Kidney epithelial cell (primary cell): Measurements from ENCODE around the gene EXOC3L4. TPM values are rescaled to one million over a fixed set of nuclear protein-coding genes. Genes with fewer than 3 reads are reported as not detected.

Experiments
- DNase-seq: peaks from one replicate; pipeline ENCODE4 v3.0.0-alpha.2; 2010; ENCODE audit warnings: low read depth
- H3K27me3 ChIP-seq: 2 replicates; pipeline ENCODE4 v1.6.0; 2011; ENCODE audit warnings: low read length; ENCODE audit not compliant: control insufficient read depth, insufficient read depth
- H3K36me3 ChIP-seq: 2 replicates; pipeline ENCODE4 v1.5.1; 2011; ENCODE audit warnings: low read length; ENCODE audit not compliant: control insufficient read depth, insufficient read depth
- H3K4me3 ChIP-seq: 2 replicates; pipeline ENCODE4 v1.5.1; 2011; ENCODE audit warnings: low read depth, mild to moderate bottlenecking, control low read depth, low read length
- total RNA-seq: library from RNA; depleted of rRNA; stranded (reverse); fragments of >200 nt; gene quantifications from 2 replicates; pipeline ENCODE4 v1.2.3, GENCODE V29; 2015
- TF ChIP-seq, protein P1 (sequence below): IDR thresholded peaks from 2 replicates; pipeline ENCODE4 v1.5.1; 2011; ENCODE audit warnings: mild to moderate bottlenecking, moderate library complexity, low read length, control low read depth, inconsistent platforms; ENCODE audit not compliant: insufficient read depth, poor library complexity, severe bottlenecking

Gene EXOC3L4
- total RNA-seq, 1 donor from 2014 or later: 0.46 TPM

- Histone ChIP-seq H3K4me3 (no peak overlapping the region), H3K36me3 (no peaks in the 10 kb centered on the region), H3K27me3 (peaks cover 27% of the 10 kb centered on the region)
- TF ChIP-seq, protein P1, sequence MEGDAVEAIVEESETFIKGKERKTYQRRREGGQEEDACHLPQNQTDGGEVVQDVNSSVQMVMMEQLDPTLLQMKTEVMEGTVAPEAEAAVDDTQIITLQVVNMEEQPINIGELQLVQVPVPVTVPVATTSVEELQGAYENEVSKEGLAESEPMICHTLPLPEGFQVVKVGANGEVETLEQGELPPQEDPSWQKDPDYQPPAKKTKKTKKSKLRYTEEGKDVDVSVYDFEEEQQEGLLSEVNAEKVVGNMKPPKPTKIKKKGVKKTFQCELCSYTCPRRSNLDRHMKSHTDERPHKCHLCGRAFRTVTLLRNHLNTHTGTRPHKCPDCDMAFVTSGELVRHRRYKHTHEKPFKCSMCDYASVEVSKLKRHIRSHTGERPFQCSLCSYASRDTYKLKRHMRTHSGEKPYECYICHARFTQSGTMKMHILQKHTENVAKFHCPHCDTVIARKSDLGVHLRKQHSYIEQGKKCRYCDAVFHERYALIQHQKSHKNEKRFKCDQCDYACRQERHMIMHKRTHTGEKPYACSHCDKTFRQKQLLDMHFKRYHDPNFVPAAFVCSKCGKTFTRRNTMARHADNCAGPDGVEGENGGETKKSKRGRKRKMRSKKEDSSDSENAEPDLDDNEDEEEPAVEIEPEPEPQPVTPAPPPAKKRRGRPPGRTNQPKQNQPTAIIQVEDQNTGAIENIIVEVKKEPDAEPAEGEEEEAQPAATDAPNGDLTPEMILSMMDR: no peak
- DNase-seq: no peak
Measured at GRCh38 chr14:103081951-103082350, 12.6 kb upstream of the EXOC3L4 start.

GRCh38 chr14:103084021-103084919, 10.3 kb upstream of the EXOC3L4 start, which contains the start of gene LBHD2:
Gene LBHD2 (plus strand): TSS chr14:103084210. CDS start chr14:103086013, 1,803 bp downstream.
- TF ChIP-seq, protein P1: no peak
- DNase-seq: no peak
- Histone ChIP-seq H3K27me3 (peaks cover 27% of the 10 kb centered on the region), H3K4me3 (no peak within 1 kb of the TSS), H3K36me3 (no peaks in the 10 kb centered on the region)

DNA sequence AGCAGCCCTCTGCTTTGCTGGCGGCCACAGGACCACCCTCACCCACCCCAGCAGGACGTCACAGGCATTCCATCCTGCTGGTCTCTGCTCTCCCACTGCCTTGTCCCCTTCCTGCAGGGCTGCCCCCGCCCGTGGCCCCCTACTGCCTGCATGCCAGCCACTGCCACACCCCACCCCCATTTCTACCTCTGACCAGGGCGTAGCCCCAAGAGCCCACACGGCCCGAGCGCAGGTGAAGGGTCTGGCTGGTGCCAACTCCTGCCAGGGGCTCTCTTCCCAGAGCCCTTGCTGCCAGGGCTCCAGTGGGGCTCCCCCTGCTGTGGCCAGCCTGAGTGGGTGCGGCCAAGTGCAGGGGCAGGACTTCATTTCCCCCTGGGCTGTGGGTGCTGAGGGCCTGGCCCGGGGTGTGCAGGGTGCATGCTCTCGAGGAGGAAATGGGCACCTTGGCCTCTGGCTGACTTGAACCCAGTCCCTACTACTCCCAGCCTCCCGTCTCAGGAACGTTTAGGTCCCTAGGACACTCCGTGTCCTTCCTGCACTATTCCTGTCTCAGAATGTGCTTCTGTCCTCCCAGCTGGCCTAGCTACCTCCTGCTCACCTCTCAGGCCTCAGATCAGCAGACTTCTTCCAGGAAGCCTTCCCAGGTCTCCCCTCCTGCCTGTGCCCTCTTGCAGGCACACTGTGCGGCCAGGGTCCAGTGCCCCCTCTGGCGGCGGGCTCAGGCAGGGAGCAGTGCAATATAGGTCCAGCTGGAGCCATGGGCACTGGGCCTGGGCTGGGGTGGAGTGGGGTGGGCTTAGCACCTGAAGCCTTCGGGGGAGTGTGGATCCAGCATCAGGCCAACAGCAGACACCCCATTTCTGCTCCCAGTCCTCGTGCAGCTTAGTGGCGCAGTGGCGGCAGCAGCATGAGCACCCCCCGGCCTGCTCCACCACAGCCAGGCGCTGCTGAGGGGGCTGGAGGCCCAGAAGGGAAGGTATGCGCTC, 9.1 kb upstream of the EXOC3L4 start:
- TF ChIP-seq, protein P1: peak; percentile 26
- peaks cover 25% of the 10 kb centered on the region for H3K27me3 ChIP-seq
- H3K36me3 ChIP-seq: no peaks in the 10 kb centered on the region
- DNase-seq: no peak
- H3K4me3 ChIP-seq: no peak overlapping the region

- no peaks in the 10 kb centered on the region for H3K36me3 ChIP-seq
- H3K27me3 ChIP-seq: peaks cover 25% of the 10 kb centered on the region
- H3K4me3 ChIP-seq: no peak overlapping the region
- TF ChIP-seq, protein P1: no peak
- no peak for DNase-seq
Measured at GRCh38 chr14:103086771-103087342, 7.7 kb upstream of the EXOC3L4 start.

GRCh38 chr14:103087343-103087835, 7.1 kb upstream of the EXOC3L4 start:
- TF ChIP-seq, protein P1: no peak
- no peak overlapping the region for H3K4me3 ChIP-seq
- no peak for DNase-seq
- H3K27me3 ChIP-seq: peaks cover 23% of the 10 kb centered on the region
- H3K36me3 ChIP-seq: no peaks in the 10 kb centered on the region
